ENCODE measurements around the gene FYN. TPM values are rescaled to one million over a fixed set of nuclear protein-coding genes. Genes with fewer than 3 reads are reported as not detected.

Gene FYN
- total and polyA plus RNA-seq, 9 of the 15 experiments (the other 6 are each of a cell fraction or from before 2014, with no cell fraction given), result 2.9 to 22.1 (median 11.4) TPM

DNA sequence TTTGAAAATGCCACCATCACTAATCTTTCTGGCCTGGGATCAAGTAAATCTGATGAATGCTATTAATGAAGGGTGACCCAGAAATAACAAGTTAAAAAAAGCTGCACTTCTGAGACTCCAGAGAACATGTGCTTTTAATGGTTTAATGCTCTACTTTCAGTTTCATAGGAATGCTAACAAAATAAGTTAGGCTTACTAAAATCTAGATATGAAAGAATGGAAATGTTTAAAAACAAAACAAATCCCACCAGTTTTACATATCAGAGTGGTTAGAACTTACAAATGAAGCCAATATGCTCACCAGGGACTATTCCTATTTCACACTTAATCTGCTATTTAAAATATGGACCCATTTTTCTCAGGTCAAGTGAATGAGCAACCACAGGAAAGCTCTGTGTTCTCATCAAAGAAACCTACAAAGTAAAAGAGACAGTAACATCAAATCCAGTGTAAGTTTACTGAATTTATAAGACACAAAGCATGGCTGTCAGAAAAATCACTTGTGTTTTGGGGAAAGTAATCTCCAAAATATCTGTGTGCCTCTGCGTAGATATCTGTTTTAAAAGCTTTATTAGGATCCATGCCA, 40.3 kb downstream of the FYN start:
- ATAC-seq (no peak), FAIRE-seq (no peak), DNase-seq (ENCODE audit: extremely low read depth in 1 of 4, low spot score in 3 of 4) (no peak)
- ChIA-PET POLR2A (interaction anchor here (0.7 to 0.8 kb wide), 2 partner anchors 9 to 19 kb away, joined by 3 read pairs; no protein-coding TSS in a partner anchor), CTCF (ENCODE audit: low intra/inter-chr PET ratio) (no interaction called here)
- Histone ChIP-seq H3K4me1 (replicated peaks in 1 of 2; ENCODE audit: control insufficient read depth in 2 of 2, insufficient read depth in 2 of 2, low read length in 2 of 2) (peaks cover 0 to 6% of the 10 kb centered on the region in 2 experiments; a peak in 3 of 5 replicates), H2AFZ (ENCODE audit: low read depth, low read length) (no peak overlapping the region), H3K9me1 (ENCODE audit: control insufficient read depth, insufficient read depth, low read length) (no peaks in the 10 kb centered on the region), H3K4me2 (ENCODE audit: insufficient read depth, low read length) (no peak overlapping the region), H3K36me3 (ENCODE audit: control insufficient read depth, insufficient read depth, low read length) (no peaks in the 10 kb centered on the region), H4K20me1 (replicated peaks; ENCODE audit: control insufficient read depth, insufficient read depth, low read length) (no peaks in the 10 kb centered on the region), H3K9me3 (replicated peaks; ENCODE audit: control insufficient read depth, insufficient read depth, low read depth, low read length) (no peaks in the 10 kb centered on the region), H3K27me3 (ENCODE audit: control insufficient read depth in 2 of 2, insufficient read depth in 2 of 2, low read length in 2 of 2) (peaks cover 0 to 14% of the 10 kb centered on the region in 2 experiments; a peak in 2 of 5 replicates), H3K4me3 (no peak overlapping the region), H3K9ac (ENCODE audit: insufficient read depth in 1 of 2, low read depth in 2 of 2, low read length in 2 of 2) (no peak overlapping the region), H3K27ac (ENCODE audit: extremely low read depth, low read depth, low read length) (no peak overlapping the region), H3K79me2 (ENCODE audit: control insufficient read depth, insufficient read depth, low read length) (no peaks in the 10 kb centered on the region)
- intact Hi-C loops (cut with micrococcal nuclease), result no loop called here
- WGBS (ENCODE audit: insufficient coverage, low coverage, missing lambda C conversion rate), result 23% methylated on average over 1 of the region's 1 CpG
- in situ Hi-C loops (cut with MboI), result no loop called here
- BruUV-seq (replicated peaks), result no TSS peak
- TF ChIP-seq, protein P1, sequence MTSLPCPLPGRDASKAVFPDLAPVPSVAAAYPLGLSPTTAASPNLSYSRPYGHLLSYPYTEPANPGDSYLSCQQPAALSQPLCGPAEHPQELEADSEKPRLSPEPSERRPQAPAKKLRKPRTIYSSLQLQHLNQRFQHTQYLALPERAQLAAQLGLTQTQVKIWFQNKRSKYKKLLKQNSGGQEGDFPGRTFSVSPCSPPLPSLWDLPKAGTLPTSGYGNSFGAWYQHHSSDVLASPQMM (CRISPR knock-in tag; IDR thresholded peaks at IDR 0.05), result no peak
- no peak for TF ChIP-seq ZKSCAN8 (CRISPR knock-in tag; IDR thresholded peaks at IDR 0.05)

DNA sequence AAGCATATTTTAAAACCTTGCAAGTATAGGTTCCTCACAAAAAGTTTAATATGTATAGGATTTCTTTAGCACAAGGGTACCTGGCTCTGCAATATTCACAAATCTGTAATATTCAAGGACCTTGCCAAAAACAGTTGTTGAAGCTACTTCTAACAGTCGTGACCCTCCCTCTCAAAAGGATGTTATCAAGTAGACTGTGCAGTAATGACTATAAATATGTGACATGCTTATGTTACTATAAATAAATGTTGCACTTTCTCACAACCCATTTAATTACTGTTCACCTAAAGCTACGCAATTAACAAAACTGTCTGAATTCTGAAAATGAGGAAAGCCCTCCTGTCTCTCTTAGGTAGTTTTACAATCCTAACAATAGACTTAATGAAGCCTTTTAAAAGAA, 41.8 kb downstream of the FYN start:
- FAIRE-seq (no peak), ATAC-seq (no peak), DNase-seq (ENCODE audit: extremely low read depth in 1 of 4, low spot score in 3 of 4) (no peak)
- intact Hi-C loops (cut with micrococcal nuclease) (no loop called here), in situ Hi-C loops (cut with MboI) (no loop called here)
- H3K27ac ChIP-seq (ENCODE audit: extremely low read depth, low read depth, low read length), result no peak overlapping the region
- H2AFZ ChIP-seq (ENCODE audit: low read depth, low read length), result no peak overlapping the region
- no peaks in the 10 kb centered on the region for H3K4me1 ChIP-seq (replicated peaks in 1 of 2; ENCODE audit: control insufficient read depth in 2 of 2, insufficient read depth in 2 of 2, low read length in 2 of 2)
- H3K36me3 ChIP-seq (ENCODE audit: control insufficient read depth, insufficient read depth, low read length), result no peaks in the 10 kb centered on the region
- peaks cover 0 to 19% of the 10 kb centered on the region in 2 experiments; a peak in 2 of 5 replicates for H3K27me3 ChIP-seq (ENCODE audit: control insufficient read depth in 2 of 2, insufficient read depth in 2 of 2, low read length in 2 of 2)
- CTCF ChIA-PET (ENCODE audit: low intra/inter-chr PET ratio), result no interaction called here
- no peaks in the 10 kb centered on the region for H3K79me2 ChIP-seq (ENCODE audit: control insufficient read depth, insufficient read depth, low read length)
- H3K4me3 ChIP-seq, result no peak overlapping the region
- no peaks in the 10 kb centered on the region for H3K9me1 ChIP-seq (ENCODE audit: control insufficient read depth, insufficient read depth, low read length)
- 27% methylated on average over 2 of the region's 2 CpGs for WGBS (ENCODE audit: insufficient coverage, low coverage, missing lambda C conversion rate)
- POLR2A ChIA-PET, result interaction anchor here (0.6 kb wide), 1 partner anchor 39 kb away, joined by 3 read pairs; no protein-coding TSS in a partner anchor
- no peak overlapping the region for H3K9ac ChIP-seq (ENCODE audit: insufficient read depth in 1 of 2, low read depth in 2 of 2, low read length in 2 of 2)
- no peaks in the 10 kb centered on the region for H3K9me3 ChIP-seq (replicated peaks; ENCODE audit: control insufficient read depth, insufficient read depth, low read depth, low read length)
- no TSS peak for BruUV-seq (replicated peaks)
- no peak overlapping the region for H3K4me2 ChIP-seq (ENCODE audit: insufficient read depth, low read length)
- H4K20me1 ChIP-seq (replicated peaks; ENCODE audit: control insufficient read depth, insufficient read depth, low read length), result no peaks in the 10 kb centered on the region
- TF ChIP-seq ZFX (CRISPR knock-in tag; IDR thresholded peaks at IDR 0.05) (no peak), ETV6 (IDR thresholded peaks at IDR 0.05; ENCODE audit: borderline replicate concordance in 1 of 2, low read depth in 2 of 2, low read length in 1 of 2) (no peak), ETV6 (CRISPR knock-in tag; IDR thresholded peaks at IDR 0.05; ENCODE audit: borderline replicate concordance) (no peak), ESRRA (IDR thresholded peaks at IDR 0.05; ENCODE audit: borderline replicate concordance, low read depth) (no peak), ZNF282 (CRISPR knock-in tag; IDR thresholded peaks at IDR 0.05) (no peak), DDX20 (tag; IDR thresholded peaks at IDR 0.05; ENCODE audit: low read depth) (no peak), PHF20 (IDR thresholded peaks at IDR 0.05; ENCODE audit: partially characterized antibody) (no peak), SREBF2 (CRISPR knock-in tag; IDR thresholded peaks at IDR 0.05) (no peak), ZBTB5 (IDR thresholded peaks at IDR 0.05) (no peak)
- TF ChIP-seq, protein P2, sequence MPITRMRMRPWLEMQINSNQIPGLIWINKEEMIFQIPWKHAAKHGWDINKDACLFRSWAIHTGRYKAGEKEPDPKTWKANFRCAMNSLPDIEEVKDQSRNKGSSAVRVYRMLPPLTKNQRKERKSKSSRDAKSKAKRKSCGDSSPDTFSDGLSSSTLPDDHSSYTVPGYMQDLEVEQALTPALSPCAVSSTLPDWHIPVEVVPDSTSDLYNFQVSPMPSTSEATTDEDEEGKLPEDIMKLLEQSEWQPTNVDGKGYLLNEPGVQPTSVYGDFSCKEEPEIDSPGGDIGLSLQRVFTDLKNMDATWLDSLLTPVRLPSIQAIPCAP (CRISPR knock-in tag; IDR thresholded peaks at IDR 0.05; ENCODE audit: borderline replicate concordance), result no peak

Measured in K562 (cell line).